ENCODE data around the gene TUB. TPM values are rescaled to one million over a fixed set of nuclear protein-coding genes. Genes with fewer than 3 reads are reported as not detected.

The TUB gene
- total RNA-seq, 2 donors from 2014 or later: 2.9 to 8.6 TPM

DNA sequence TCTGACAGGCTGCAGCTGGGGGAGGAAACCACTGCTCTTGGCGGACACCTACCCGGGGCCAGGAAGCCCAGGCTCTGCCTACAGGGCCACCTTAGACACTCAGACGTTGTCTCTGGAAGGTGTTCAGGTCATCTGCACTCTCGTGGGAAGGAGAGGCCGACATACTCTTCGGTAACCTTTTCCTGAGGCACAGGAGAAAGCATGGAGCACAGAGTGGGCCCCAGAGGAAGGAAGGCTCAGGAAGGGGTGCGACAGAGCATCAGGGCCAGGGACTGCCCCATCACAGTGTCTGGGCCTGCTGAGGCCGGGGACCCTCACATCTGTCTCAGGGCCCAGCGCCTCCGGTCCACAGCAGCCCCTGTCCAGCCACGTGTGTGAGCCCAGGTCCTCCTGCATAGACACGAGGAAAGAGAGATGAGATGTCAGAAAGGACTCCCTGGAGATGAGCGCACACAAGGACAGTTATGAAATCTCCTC is 18.2 kb upstream of the TUB start:
- H3K4me3 ChIP-seq: no peak overlapping the region
- ATAC-seq: peak; percentile 24
- no peaks in the 10 kb centered on the region for H3K9me3 ChIP-seq
- H3K36me3 ChIP-seq (replicated peaks in 1 of 2; ENCODE audit: insufficient read depth in 1 of 2, low read depth in 2 of 2): no peaks in the 10 kb centered on the region
- no peaks in the 10 kb centered on the region for H3K4me1 ChIP-seq
- intact Hi-C loops (cut with DNase I): no loop called here
- H3K27me3 ChIP-seq: no peaks in the 10 kb centered on the region
- DNase-seq: no peak
- H3K27ac ChIP-seq: peak overlapping the region in 2 of 4 donors; percentile 5 to 51
- 70 to 79% methylated on average over 9 to 13 of the region's 13 CpGs for WGBS, 2 donors
- no peak for TF ChIP-seq POLR2A (IDR thresholded peaks at IDR 0.05)
- TF ChIP-seq, protein P1, sequence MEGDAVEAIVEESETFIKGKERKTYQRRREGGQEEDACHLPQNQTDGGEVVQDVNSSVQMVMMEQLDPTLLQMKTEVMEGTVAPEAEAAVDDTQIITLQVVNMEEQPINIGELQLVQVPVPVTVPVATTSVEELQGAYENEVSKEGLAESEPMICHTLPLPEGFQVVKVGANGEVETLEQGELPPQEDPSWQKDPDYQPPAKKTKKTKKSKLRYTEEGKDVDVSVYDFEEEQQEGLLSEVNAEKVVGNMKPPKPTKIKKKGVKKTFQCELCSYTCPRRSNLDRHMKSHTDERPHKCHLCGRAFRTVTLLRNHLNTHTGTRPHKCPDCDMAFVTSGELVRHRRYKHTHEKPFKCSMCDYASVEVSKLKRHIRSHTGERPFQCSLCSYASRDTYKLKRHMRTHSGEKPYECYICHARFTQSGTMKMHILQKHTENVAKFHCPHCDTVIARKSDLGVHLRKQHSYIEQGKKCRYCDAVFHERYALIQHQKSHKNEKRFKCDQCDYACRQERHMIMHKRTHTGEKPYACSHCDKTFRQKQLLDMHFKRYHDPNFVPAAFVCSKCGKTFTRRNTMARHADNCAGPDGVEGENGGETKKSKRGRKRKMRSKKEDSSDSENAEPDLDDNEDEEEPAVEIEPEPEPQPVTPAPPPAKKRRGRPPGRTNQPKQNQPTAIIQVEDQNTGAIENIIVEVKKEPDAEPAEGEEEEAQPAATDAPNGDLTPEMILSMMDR (IDR thresholded peaks at IDR 0.05): no peak

- intact Hi-C loops (cut with DNase I): no loop called here
- TF ChIP-seq, protein P1 (IDR thresholded peaks at IDR 0.05): no peak
- no peak for TF ChIP-seq POLR2A (IDR thresholded peaks at IDR 0.05)
- Histone ChIP-seq H3K4me3 (no peak overlapping the region), H3K4me1 (peaks cover under 1% of the 10 kb centered on the region), H3K9me3 (no peaks in the 10 kb centered on the region), H3K27ac (peak overlapping the region in 1 of 4 donors; percentile 51), H3K36me3 (replicated peaks in 1 of 2; ENCODE audit: insufficient read depth in 1 of 2, low read depth in 2 of 2) (no peaks in the 10 kb centered on the region), H3K27me3 (no peaks in the 10 kb centered on the region)
- ATAC-seq (peak; percentile 39), DNase-seq (peak in 1 of 4 donors; percentile 32)
- 47 to 56% methylated on average over 7 of the region's 7 CpGs for WGBS, 2 donors
Measured at GRCh38 chr11:8063324-8063723, 17.7 kb upstream of the TUB start.

GRCh38 chr11:8065031-8065430 is 16.0 kb upstream of the TUB start:
- TF ChIP-seq, protein P1 (IDR thresholded peaks at IDR 0.05): no peak
- no peak for TF ChIP-seq POLR2A (IDR thresholded peaks at IDR 0.05)
- H3K27me3 ChIP-seq: no peaks in the 10 kb centered on the region
- ATAC-seq (no peak), DNase-seq (no peak)
- WGBS, 2 donors: 72 to 80% methylated on average over 2 of the region's 2 CpGs
- H3K9me3 ChIP-seq: no peaks in the 10 kb centered on the region
- no peak overlapping the region for H3K4me3 ChIP-seq
- H3K27ac ChIP-seq: no peak overlapping the region
- peaks cover 10% of the 10 kb centered on the region for H3K4me1 ChIP-seq
- no peaks in the 10 kb centered on the region for H3K36me3 ChIP-seq (replicated peaks in 1 of 2; ENCODE audit: insufficient read depth in 1 of 2, low read depth in 2 of 2)
- intact Hi-C loops (cut with DNase I): no loop called here

DNA sequence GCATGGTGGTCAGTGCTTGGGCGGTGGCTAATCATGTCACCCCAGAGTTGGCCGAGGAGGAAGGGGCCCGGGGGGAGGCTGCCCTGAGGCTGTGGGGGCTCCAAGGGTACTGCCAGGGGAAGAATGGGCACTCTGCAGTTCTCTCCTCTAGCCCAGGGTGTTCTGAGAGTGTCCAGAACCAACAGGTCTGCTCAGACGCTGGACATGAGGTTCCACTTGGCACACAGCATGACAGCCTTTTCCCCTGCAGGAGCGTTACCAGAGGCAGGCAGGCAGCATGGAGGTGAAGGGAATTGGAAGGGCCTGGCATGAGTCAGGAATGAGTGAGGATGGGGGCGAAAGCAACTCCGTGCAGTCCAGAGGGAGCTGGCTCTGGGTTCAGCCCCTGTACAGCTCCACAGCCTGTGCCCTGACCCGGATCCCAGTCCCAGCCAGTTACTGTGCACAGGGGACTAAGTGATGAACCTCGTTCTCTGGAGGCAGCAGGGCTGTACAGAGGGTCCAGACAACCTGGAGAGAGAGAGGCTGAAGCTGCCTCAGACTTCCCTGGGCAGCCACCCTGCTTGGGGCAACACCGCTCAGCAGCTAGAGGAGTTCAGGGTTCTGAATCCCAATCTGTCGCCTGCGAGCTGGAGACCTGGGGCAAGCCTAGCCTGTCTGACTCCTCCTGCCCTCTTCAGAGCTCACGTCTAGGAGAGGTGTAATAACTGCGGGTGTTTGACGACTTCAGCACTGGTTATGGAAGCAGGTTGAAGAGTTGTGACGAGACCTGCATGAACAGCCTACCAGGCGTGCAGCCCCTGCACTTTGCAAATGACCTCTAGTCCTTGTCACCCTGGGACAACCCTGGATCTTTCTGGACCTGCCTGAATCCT is 14.7 kb upstream of the TUB start:
- Histone ChIP-seq H3K27me3 (no peaks in the 10 kb centered on the region), H3K27ac (no peak overlapping the region), H3K36me3 (replicated peaks in 1 of 2; ENCODE audit: insufficient read depth in 1 of 2, low read depth in 2 of 2) (no peaks in the 10 kb centered on the region), H3K4me1 (peaks cover 10% of the 10 kb centered on the region), H3K4me3 (no peak overlapping the region), H3K9me3 (no peaks in the 10 kb centered on the region)
- TF ChIP-seq POLR2A (IDR thresholded peaks at IDR 0.05): no peak
- TF ChIP-seq, protein P1 (IDR thresholded peaks at IDR 0.05): no peak
- DNase-seq (no peak), ATAC-seq (no peak)
- 56 to 60% methylated on average over 14 to 17 of the region's 17 CpGs for WGBS, 2 donors
- intact Hi-C loops (cut with DNase I): no loop called here

Data from body of pancreas (tissue), 4 donors.